Progenitor cell of endocrine pancreas (in vitro differentiated cells): ENCODE results near the gene HK1. TPM values are rescaled to one million over a fixed set of nuclear protein-coding genes. Genes with fewer than 3 reads are reported as not detected.

ENCODE experiments used
- DNase-seq: peaks from one replicate; pipeline ENCODE4 v3.0.0; 2021; ENCODE audit warnings: low spot score; ENCODE audit not compliant: unreplicated experiment
- H3K27ac Mint-ChIP-seq: 2 replicates; pipeline ENCODE4 v1.8.0; 2021; ENCODE audit warnings: mild to moderate bottlenecking, moderate library complexity, mixed read lengths
- H3K27me3 Mint-ChIP-seq: 2 replicates; pipeline ENCODE4 v1.8.0; 2021; ENCODE audit warnings: mixed read lengths
- H3K36me3 Mint-ChIP-seq: 2 replicates; pipeline ENCODE4 v1.8.0; 2022; ENCODE audit warnings: mixed read lengths; ENCODE audit not compliant: insufficient read depth
- H3K4me1 Mint-ChIP-seq: 2 replicates; pipeline ENCODE4 v1.8.0; 2021; ENCODE audit warnings: low read depth, mixed read lengths
- H3K4me3 Mint-ChIP-seq: 2 replicates; pipeline ENCODE4 v1.8.0; 2021; ENCODE audit warnings: low read depth, mild to moderate bottlenecking, moderate library complexity, mixed read lengths
- H3K9me3 Mint-ChIP-seq: 2 replicates; pipeline ENCODE4 v1.8.0; 2021; ENCODE audit warnings: low read depth, mixed read lengths
- total RNA-seq: library from RNA; stranded (reverse); gene quantifications from 2 replicates; pipeline ENCODE4 v1.2.1, GENCODE V29; 2021
- TF ChIP-seq, protein P1 (sequence below): fragments of 200-600 bp; sonication (generic); IDR thresholded peaks from one replicate; pipeline ENCODE4 v1.5.0; 2021; ENCODE audit warnings: antibody characterized with exemption, mild to moderate bottlenecking; ENCODE audit not compliant: unreplicated experiment

Gene HK1
- total RNA-seq, 1 donor from 2014 or later, result 32.5 TPM

DNA sequence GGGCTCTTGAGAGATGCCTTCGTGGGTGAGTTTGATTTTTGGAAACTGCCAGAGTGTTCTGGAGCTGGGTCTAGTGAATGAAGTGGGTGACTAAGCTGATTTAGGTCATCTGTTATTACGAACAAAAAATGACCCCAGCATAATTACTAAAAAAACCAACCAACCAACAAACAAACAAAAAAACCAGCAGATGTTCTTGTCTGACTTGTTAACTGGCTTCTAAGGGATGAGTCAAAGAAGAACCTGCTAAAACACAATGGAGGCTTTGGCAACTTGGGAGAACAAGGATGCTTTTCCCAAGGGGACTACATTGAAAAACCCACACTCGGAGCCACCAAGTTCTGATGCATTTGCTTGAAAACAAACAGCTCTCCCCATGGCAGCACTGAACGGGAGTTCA lies 126.9 kb downstream of the HK1 start:
- TF ChIP-seq, protein P1, sequence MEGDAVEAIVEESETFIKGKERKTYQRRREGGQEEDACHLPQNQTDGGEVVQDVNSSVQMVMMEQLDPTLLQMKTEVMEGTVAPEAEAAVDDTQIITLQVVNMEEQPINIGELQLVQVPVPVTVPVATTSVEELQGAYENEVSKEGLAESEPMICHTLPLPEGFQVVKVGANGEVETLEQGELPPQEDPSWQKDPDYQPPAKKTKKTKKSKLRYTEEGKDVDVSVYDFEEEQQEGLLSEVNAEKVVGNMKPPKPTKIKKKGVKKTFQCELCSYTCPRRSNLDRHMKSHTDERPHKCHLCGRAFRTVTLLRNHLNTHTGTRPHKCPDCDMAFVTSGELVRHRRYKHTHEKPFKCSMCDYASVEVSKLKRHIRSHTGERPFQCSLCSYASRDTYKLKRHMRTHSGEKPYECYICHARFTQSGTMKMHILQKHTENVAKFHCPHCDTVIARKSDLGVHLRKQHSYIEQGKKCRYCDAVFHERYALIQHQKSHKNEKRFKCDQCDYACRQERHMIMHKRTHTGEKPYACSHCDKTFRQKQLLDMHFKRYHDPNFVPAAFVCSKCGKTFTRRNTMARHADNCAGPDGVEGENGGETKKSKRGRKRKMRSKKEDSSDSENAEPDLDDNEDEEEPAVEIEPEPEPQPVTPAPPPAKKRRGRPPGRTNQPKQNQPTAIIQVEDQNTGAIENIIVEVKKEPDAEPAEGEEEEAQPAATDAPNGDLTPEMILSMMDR, result no peak
- Mint-ChIP-seq H3K9me3 (no peaks in the 10 kb centered on the region), H3K27ac (no peak overlapping the region), H3K4me1 (peaks cover 2% of the 10 kb centered on the region), H3K27me3 (peaks cover 12% of the 10 kb centered on the region), H3K4me3 (no peak overlapping the region), H3K36me3 (peaks cover 7% of the 10 kb centered on the region)
- no peak for DNase-seq

DNA sequence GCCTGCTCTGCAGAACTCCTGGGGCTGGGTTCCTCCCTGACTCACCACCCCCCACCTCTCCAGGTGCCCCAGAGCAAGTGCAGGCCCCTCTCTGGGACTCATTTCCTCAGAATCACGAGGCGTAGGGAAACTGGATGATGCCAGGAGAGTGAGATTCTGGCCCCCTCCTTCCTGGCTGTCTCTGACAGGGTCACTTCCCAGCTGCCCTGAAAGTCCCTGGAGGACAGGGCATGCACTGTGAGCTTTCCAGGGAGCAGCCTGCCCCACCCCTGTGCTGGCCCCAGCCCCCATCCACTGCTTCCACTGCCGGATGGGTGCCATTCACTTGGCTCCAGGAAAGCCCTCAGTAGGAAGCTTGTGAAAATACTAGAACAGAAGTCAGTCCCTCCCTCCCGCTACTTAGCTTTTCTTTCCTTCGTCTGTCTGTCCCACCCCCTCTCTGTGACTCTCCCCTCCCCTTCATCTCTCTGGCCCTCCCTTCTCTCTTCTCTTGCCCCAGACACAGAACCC lies 128.1 kb downstream of the HK1 start:
- Mint-ChIP-seq H3K27ac (peak overlapping the region; percentile 51), H3K27me3 (peaks cover 18% of the 10 kb centered on the region)
- DNase-seq, result no peak

DNA sequence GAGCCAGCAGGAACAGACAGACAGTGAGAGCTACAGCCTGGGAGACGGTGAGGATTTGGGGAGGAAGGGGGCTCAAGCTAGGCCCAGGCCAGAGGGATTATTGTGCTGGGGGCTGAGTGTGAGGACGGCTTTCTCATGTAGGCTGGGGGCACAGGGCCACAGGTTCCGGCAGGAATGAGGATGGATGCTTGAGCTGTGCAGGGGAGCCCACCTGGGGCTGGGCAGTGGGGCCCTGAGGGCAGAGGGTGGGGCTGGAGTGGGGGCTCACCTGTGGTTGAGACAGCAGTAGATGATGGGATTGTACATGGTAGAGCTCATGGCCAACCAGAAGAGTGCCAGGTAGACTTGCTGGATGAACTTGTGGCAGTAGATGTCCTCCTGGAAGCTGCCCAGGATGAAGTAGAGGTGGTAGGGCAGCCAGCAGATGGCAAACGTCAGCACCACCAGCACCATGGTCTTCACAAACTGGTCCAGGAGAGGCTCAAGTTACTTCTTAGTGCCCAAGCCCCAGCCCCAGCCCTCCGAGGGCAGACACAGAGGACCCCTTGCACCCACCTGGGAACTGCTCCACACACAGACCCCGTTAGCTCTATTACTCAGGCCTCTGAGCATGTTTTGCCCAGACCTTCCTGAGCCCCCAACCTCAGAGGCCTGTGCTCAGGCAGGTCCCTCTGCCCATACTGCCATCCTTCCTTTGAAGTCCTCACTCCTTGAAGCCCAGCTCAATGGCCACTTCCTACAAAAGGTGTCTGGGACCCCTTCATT lies 128.7 kb downstream of the HK1 start:
- TF ChIP-seq, protein P1, result no peak
- peaks cover 21% of the 10 kb centered on the region for H3K27me3 Mint-ChIP-seq
- no peaks in the 10 kb centered on the region for H3K9me3 Mint-ChIP-seq
- no peak overlapping the region for H3K4me3 Mint-ChIP-seq
- H3K4me1 Mint-ChIP-seq, result peaks cover 2% of the 10 kb centered on the region
- H3K27ac Mint-ChIP-seq, result no peak overlapping the region
- DNase-seq, result no peak
- H3K36me3 Mint-ChIP-seq, result no peaks in the 10 kb centered on the region

More for the DNA sequence above, 128.1 kb downstream of the HK1 start:
- peaks cover 2% of the 10 kb centered on the region for H3K4me1 Mint-ChIP-seq
- H3K36me3 Mint-ChIP-seq, result peaks cover 2% of the 10 kb centered on the region
- H3K9me3 Mint-ChIP-seq, result no peaks in the 10 kb centered on the region
- no peak overlapping the region for H3K4me3 Mint-ChIP-seq
- TF ChIP-seq, protein P1, result no peak

DNA sequence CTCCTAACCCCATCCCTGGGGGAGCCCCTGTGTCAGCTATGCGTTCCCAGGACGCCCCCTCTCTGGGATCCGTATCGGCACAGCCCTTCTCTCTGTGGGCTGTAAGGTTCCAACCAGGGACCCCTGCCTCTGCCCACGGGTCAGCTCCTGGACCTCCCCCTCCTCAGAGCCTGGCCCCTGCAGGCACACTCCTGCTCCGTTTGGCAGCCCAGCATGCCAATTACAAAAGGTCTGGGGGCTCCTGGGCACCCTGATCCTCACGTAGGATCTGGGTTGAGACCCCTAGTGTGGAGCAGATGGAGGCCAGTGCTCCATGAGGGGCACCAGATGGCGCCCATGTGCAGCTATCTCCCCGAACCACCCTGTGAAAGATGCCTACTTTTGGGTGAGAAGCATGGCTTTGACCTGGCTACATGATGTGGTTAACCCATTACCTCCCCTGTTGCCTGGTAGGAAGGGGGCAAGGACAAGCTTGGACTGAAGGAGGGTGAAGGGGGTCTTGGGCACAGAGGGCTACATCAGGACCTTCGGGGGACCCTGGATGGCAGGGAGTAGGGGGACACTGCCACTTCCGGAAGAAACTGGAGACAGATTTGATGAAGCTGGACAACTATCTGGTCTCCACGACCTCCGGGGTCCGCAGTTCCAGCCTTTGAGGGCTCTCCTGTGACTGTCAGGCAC lies 129.5 kb downstream of the HK1 start:
- no peak for DNase-seq
- Mint-ChIP-seq H3K27ac (no peak overlapping the region), H3K36me3 (no peaks in the 10 kb centered on the region), H3K27me3 (peaks cover 21% of the 10 kb centered on the region), H3K4me1 (peaks cover 2% of the 10 kb centered on the region), H3K4me3 (no peak overlapping the region), H3K9me3 (no peaks in the 10 kb centered on the region)
- TF ChIP-seq, protein P1, result peak; percentile 37

DNA sequence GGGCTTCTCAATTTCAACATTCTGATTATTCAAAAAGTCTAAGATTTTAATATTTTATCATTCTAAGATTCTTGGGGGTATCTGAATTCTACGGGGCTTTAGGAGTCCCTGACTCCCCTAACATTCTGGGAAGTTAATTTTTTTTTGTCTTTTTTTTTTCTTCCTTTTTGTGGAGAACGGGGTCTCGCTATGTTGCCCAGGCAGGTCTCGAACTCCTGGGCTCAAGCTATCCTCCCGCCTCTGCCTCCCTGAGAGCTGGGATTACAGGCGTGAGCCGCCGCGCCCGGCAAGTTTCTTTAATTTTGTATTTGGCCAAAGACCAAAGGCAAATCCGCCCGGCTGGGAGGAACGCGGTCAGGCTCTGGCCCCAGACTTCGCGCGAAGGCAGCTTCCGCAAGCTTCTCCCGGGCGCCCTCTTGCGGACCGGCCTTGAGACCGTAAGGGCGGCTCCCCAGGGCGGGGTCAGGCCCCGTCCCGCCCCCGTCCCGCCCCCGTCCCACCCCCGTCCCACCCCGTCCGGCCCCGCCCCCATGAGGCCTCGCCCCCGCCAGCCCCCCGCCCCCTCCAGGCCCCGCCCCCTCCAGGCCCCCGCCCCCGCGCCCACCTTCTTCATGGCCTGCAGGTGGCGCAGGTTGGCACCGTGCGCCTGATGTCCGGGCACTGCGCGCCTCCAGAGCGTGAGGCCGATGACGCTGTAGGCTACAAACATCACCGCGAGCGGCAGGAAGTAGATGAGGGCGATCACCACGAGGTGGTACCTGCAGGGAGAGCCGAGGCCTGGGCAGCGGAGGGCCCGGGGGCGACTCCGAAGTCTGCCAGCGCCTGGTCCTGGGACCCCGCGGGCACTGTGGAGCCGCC lies 130.3 kb downstream of the HK1 start:
- Mint-ChIP-seq H3K4me1 (peaks cover 2% of the 10 kb centered on the region), H3K27me3 (peaks cover 21% of the 10 kb centered on the region), H3K27ac (peak overlapping the region; percentile 59), H3K4me3 (peak overlapping the region; percentile 35), H3K36me3 (no peaks in the 10 kb centered on the region), H3K9me3 (no peaks in the 10 kb centered on the region)
- peak; percentile 91 for DNase-seq
- TF ChIP-seq, protein P1, result peak; percentile 83
